ENCODE data around the gene ZC3H11A.

DNA sequence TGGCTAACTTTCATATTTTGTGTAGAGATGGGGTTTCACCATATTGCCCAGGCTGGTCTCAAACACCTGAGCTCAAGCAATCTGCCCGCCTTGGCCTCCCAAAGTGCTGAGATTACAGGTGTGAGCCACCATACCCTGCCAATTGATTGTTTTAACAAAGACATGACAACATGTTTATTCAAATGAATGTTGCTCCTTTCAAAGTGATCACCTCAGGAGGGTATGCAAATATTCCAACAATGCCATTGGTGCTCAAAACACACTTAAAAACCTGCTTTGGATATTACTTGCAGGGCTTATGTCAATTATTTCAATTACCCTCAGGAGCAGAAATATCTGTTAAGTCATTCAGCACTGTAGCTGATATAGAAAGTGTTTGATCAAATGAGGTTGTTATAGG is 22.6 kb upstream of the ZC3H11A start:
- TF ChIP-seq CTCF (IDR thresholded peaks at IDR 0.05) (no peak), POLR2A (IDR thresholded peaks at IDR 0.05; ENCODE audit: low read depth) (no peak)
